ENCODE results near the gene XPO5.
"Not testable (repeated sequence)": the region's sequence is repeated elsewhere in the genome, so short reads cannot be mapped to it uniquely, and the experiment has no call there.

XPO5 gene

GRCh38 chr6:43516697-43517504, 58.9 kb downstream of the XPO5 start, which contains the start of the genes POLR1C and YIPF3:
Gene POLR1C, plus strand, starts transcription at chr6:43517089. Its CDS starts 21 bp downstream, at chr6:43517110.
Gene YIPF3, minus strand, starts transcription at chr6:43516926. Its CDS starts 119 bp downstream, at chr6:43516807.
- DNase-seq: peak; percentile 81 to 97 (median 94)

- DNase-seq: no peak
Measured at GRCh38 chr6:43516367-43516696, 59.5 kb downstream of the XPO5 start.

GRCh38 chr6:43515808-43516207, 60.0 kb downstream of the XPO5 start:
- DNase-seq: no peak

- no peak for DNase-seq
Measured at GRCh38 chr6:43511824-43512415, 63.9 kb downstream of the XPO5 start.

- no peak for DNase-seq
Measured at GRCh38 chr6:43510827-43511163, 65.0 kb downstream of the XPO5 start.

- peak; percentile 66 to 75 (median 69) for DNase-seq
Measured at GRCh38 chr6:43509984-43510826, 65.6 kb downstream of the XPO5 start, which contains the start of gene LRRC73. Gene LRRC73, minus strand, starts transcription at chr6:43510346. Its CDS starts 561 bp downstream, at chr6:43509785.

- DNase-seq: no peak
Measured at GRCh38 chr6:43509142-43509983, 66.5 kb downstream of the XPO5 start.

- DNase-seq: no peak
Measured at GRCh38 chr6:43508481-43509141, 67.2 kb downstream of the XPO5 start.

GRCh38 chr6:43506667-43507471, 69.0 kb downstream of the XPO5 start:
- DNase-seq: peak; percentile 38 to 80 (median 66)

- DNase-seq: peak in 1 of 5 experiments; percentile 7
Measured at GRCh38 chr6:43506171-43506570, 69.7 kb downstream of the XPO5 start.

- no peak for DNase-seq
Measured at GRCh38 chr6:43505718-43506117, 70.1 kb downstream of the XPO5 start.

- no peak for DNase-seq
Measured at GRCh38 chr6:43504756-43505593, 70.9 kb downstream of the XPO5 start.

- no peak for DNase-seq
Measured at GRCh38 chr6:43503443-43503842, 72.4 kb downstream of the XPO5 start.

GRCh38 chr6:43502666-43503065, 73.2 kb downstream of the XPO5 start:
- no peak for DNase-seq

GRCh38 chr6:43500921-43501320, 74.9 kb downstream of the XPO5 start:
- DNase-seq: no peak

GRCh38 chr6:43499028-43499815, 76.6 kb downstream of the XPO5 start:
- no peak for DNase-seq

GRCh38 chr6:43498291-43498690, 77.5 kb downstream of the XPO5 start:
- DNase-seq: not testable (repeated sequence)

GRCh38 chr6:43497689-43498088, 78.1 kb downstream of the XPO5 start:
- no peak for DNase-seq

GRCh38 chr6:43497129-43497396, 78.8 kb downstream of the XPO5 start:
- no peak for DNase-seq
